Activated CD4-positive, alpha-beta memory T cell treated with anti-CD3 and anti-CD28 coated beads, Interleukin-2, amount 10 ng/mL, durations not matched to agents 7 days and 5 days (primary cell): Measurements from ENCODE around the gene MC1R. TPM values are rescaled to one million over a fixed set of nuclear protein-coding genes. Genes with fewer than 3 reads are reported as not detected.
"Not testable (repeated sequence)": the region's sequence is repeated elsewhere in the genome, so short reads cannot be mapped to it uniquely, and the experiment has no call there.

Experiments used
- CTCF ChIA-PET: fragments of 350-600 bp; sonication (Branson Sonifier 250); formaldehyde crosslinking; loops from one replicate; lab custom pipeline; 2021; ENCODE audit warnings: antibody characterized with exemption, inconsistent platforms; lab: Charles Lee
- POLR2A ChIA-PET: fragments of 350-600 bp; sonication (Branson Sonifier 250); formaldehyde crosslinking; loops from one replicate; lab custom pipeline; 2021; ENCODE audit warnings: antibody characterized with exemption; lab: Charles Lee
- DNase-seq: peaks from one replicate; pipeline ENCODE4 v3.0.0-alpha.2; 2020
- H3K27ac Mint-ChIP-seq: one replicate; pipeline ENCODE4 v1.8.0; 2021; ENCODE audit warnings: mild to moderate bottlenecking, mixed read lengths
- H3K27me3 Mint-ChIP-seq: one replicate; pipeline ENCODE4 v1.8.0; 2021; ENCODE audit warnings: mixed read lengths
- H3K36me3 Mint-ChIP-seq: one replicate; pipeline ENCODE4 v1.8.0; 2021; ENCODE audit warnings: low read depth, mixed read lengths
- H3K4me1 Mint-ChIP-seq: one replicate; pipeline ENCODE4 v1.8.0; 2021; ENCODE audit warnings: mixed read lengths
- H3K4me3 Mint-ChIP-seq: one replicate; pipeline ENCODE4 v1.8.0; 2021; ENCODE audit warnings: mild to moderate bottlenecking, mixed read lengths
- H3K9me3 Mint-ChIP-seq: one replicate; pipeline ENCODE4 v1.8.0; 2021; ENCODE audit warnings: mixed read lengths
- total RNA-seq, 2 experiments: library from RNA; stranded (reverse); gene quantifications; one replicate each; pipeline ENCODE4 v1.2.3, GENCODE V29; 2021

Gene MC1R
- total RNA-seq, 2 experiments from 2014 or later, result 3.6 to 4.1 TPM

DNA sequence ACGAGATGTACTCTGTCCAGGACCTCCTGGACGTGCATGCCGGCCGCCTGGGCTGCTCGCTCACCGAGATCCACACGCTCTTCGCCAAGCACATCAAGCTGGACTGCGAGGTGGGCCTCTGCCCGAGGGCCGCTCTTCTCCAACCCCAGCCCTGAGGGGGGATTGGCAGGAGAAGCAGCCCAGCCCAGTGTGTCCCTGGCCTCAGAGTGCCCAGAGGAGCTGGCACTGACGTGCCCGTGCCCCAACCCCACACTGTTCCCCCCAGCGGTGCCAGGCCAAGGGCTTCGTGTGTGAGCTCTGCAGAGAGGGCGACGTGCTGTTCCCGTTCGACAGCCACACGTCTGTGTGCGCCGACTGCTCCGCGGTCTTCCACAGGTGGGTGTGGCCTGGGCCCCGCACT is 45.5 kb downstream of the MC1R start:
- no peaks in the 10 kb centered on the region for H3K9me3 Mint-ChIP-seq
- no peak overlapping the region for H3K27ac Mint-ChIP-seq
- no peaks in the 10 kb centered on the region for H3K4me1 Mint-ChIP-seq
- peaks cover 4% of the 10 kb centered on the region for H3K36me3 Mint-ChIP-seq
- H3K27me3 Mint-ChIP-seq, result no peaks in the 10 kb centered on the region
- ChIA-PET POLR2A (interaction anchor here (0.8 kb wide), 1 partner anchor 8 kb away, joined by 3 read pairs; no protein-coding TSS in a partner anchor), CTCF (interaction anchor here (0.6 kb wide), 1 partner anchor 8 kb away, joined by 3 read pairs; no protein-coding TSS in a partner anchor)
- no peak overlapping the region for H3K4me3 Mint-ChIP-seq
- DNase-seq, result no peak

- ChIA-PET CTCF (no interaction called here), POLR2A (no interaction called here)
- H3K36me3 Mint-ChIP-seq, result peaks cover 4% of the 10 kb centered on the region
- peaks cover 4% of the 10 kb centered on the region for H3K4me1 Mint-ChIP-seq
- no peak for DNase-seq
- H3K27me3 Mint-ChIP-seq, result no peaks in the 10 kb centered on the region
- H3K4me3 Mint-ChIP-seq, result no peak overlapping the region
- H3K9me3 Mint-ChIP-seq, result peaks cover 2% of the 10 kb centered on the region
- no peak overlapping the region for H3K27ac Mint-ChIP-seq
Observed at GRCh38 chr16:89965447-89966225, 47.0 kb downstream of the MC1R start.

DNA sequence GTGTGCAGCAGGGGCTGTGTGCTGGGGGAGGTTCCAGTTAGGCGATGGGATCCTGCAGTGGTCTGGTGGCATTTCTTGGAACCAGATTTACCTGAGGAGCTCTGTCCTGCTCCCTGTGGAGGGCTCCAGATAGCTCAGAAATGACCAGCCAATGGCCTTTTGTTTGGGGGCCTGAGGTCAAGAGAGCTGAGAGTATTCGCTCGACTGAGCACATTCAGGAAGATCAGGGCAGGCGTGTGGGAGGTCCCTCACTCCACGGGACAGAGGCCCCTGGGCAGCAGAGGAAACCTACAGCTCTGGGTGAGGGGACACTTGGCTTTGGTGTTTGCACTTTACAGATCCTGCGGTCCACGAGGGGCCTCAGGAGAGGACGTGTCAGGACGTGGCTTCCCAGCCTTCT is 48.1 kb downstream of the MC1R start:
- H3K36me3 Mint-ChIP-seq, result peaks cover 8% of the 10 kb centered on the region
- CTCF ChIA-PET, result no interaction called here
- POLR2A ChIA-PET, result no interaction called here
- H3K27ac Mint-ChIP-seq, result no peak overlapping the region
- no peak overlapping the region for H3K4me3 Mint-ChIP-seq
- H3K9me3 Mint-ChIP-seq, result peaks cover 6% of the 10 kb centered on the region
- no peaks in the 10 kb centered on the region for H3K27me3 Mint-ChIP-seq
- DNase-seq, result no peak
- peaks cover 14% of the 10 kb centered on the region for H3K4me1 Mint-ChIP-seq

GRCh38 chr16:89967436-89967835 is 48.8 kb downstream of the MC1R start:
- H3K9me3 Mint-ChIP-seq, H3K36me3 Mint-ChIP-seq, CTCF ChIA-PET, DNase-seq, H3K27ac Mint-ChIP-seq, H3K4me3 Mint-ChIP-seq, H3K27me3 Mint-ChIP-seq, POLR2A ChIA-PET: not testable (repeated sequence)
- H3K4me1 Mint-ChIP-seq, result peaks cover 16% of the 10 kb centered on the region

- H3K9me3 Mint-ChIP-seq, POLR2A ChIA-PET, H3K27ac Mint-ChIP-seq, CTCF ChIA-PET, H3K4me3 Mint-ChIP-seq, DNase-seq, H3K27me3 Mint-ChIP-seq: not testable (repeated sequence)
- Mint-ChIP-seq H3K4me1 (peaks cover 19% of the 10 kb centered on the region), H3K36me3 (peaks cover 11% of the 10 kb centered on the region)
Observed at GRCh38 chr16:89968074-89968473, 49.4 kb downstream of the MC1R start.

DNA sequence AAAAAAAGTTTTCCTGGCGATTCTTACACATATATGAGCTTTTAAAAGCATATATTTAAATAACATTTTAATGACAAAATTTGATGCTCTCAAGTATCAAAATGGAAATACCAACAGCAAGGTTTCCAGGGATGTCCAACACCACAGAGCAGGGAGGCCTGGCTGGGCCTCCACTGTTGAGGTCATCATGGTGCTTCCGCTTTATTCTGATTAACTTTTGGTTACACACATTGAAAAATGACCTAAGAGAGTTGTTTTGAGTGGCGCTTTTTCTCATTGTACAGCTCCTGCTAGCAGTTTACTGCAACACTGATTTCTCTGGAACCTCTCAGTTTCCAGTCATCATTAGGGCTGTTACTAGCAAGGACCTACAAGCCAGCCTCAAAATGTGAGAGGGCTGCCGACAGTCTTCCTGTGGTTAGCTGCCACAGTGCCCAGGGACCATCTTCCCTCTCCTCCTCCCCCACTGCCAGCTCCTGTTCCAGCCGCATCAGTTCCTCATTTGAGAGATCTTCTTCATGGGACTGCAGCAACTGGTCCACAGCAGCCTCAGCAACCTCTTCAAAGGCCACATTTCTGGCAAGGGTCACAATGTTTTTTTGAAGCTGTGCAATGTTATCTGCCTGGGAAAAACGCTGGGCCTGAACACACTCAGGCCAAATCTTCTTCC is 51.2 kb downstream of the MC1R start:
- no peak for DNase-seq
- Mint-ChIP-seq H3K27ac (no peak overlapping the region), H3K4me3 (no peak overlapping the region), H3K4me1 (peaks cover 31% of the 10 kb centered on the region), H3K9me3 (peaks cover 6% of the 10 kb centered on the region), H3K27me3 (no peaks in the 10 kb centered on the region), H3K36me3 (peaks cover 14% of the 10 kb centered on the region)
- ChIA-PET CTCF (no interaction called here), POLR2A (no interaction called here)

Other genes with a start within 250 kb of the MC1R start
- gene CDK10, start 232.2 kb upstream of the MC1R start, total RNA-seq, result 10 to 100 TPM; 73.2 to 74.0 TPM
- 10 to 100 TPM in 1 of 2 experiments, 1 to 10 TPM in 1; 9.4 to 10.0 TPM for gene SPATA2L, start 217.2 kb upstream of the MC1R start, total RNA-seq
- 1 to 10 TPM; 7.0 to 7.8 TPM for gene VPS9D1, start 198.0 kb upstream of the MC1R start, total RNA-seq
- gene ZNF276, start 197.3 kb upstream of the MC1R start, total RNA-seq, result 10 to 100 TPM; 50.4 to 56.5 TPM
- gene FANCA, start 102.2 kb upstream of the MC1R start, total RNA-seq, result 10 to 100 TPM; 82.9 to 94.6 TPM
- 1 to 10 TPM; 1.6 to 1.8 TPM for gene SPIRE2, start 90.4 kb upstream of the MC1R start, total RNA-seq
- 100 to 1,000 TPM; 167 to 192 TPM for gene TCF25, start 45.3 kb upstream of the MC1R start, total RNA-seq
- gene TUBB3, start 4.5 kb downstream of the MC1R start, total RNA-seq, result 1 to 10 TPM; 3.6 to 4.0 TPM
- gene DEF8, start 29.9 kb downstream of the MC1R start, total RNA-seq, result 10 to 100 TPM; 33.1 to 33.6 TPM
- gene DBNDD1, start 100.6 kb downstream of the MC1R start, total RNA-seq, result not detected
- gene PRDM7, start 158.5 kb downstream of the MC1R start, total RNA-seq, result not detected